Measurements from ENCODE around the gene CSF1R.

GRCh38 chr5:150124596-150124995 is 38.2 kb upstream of the CSF1R start:
- no peak for TF ChIP-seq CTCF (IDR thresholded peaks at IDR 0.05; ENCODE audit: low read depth, low read length)
- TF ChIP-seq EZH2phosphoT487 (IDR thresholded peaks at IDR 0.05; ENCODE audit: low read depth) = no peak
